ENCODE data around the gene KCND3. TPM values are rescaled to one million over a fixed set of nuclear protein-coding genes. Genes with fewer than 3 reads are reported as not detected.

The KCND3 gene
- under 0.01 TPM in 2 replicates for total RNA-seq

GRCh38 chr1:111989531-111990025 lies at the start of gene KCND3:
KCND3 (minus strand) TSS chr1:111989668.

GRCh38 chr1:111755331-111756123 lies 233.9 kb downstream of the KCND3 start, which contains the start of gene DDX20:
DDX20 (plus strand) TSS chr1:111755901; CDS start chr1:111755925, 24 bp downstream.

GRCh38 chr1:111739194-111739924 lies 250.1 kb downstream of the KCND3 start, which contains the start of gene INKA2:
INKA2 (minus strand) TSS chr1:111739395; CDS start chr1:111739242, 153 bp downstream.

Other genes starting within 250 kb of the KCND3 start
- 8.8 and 9.9 TPM in 2 replicates for gene DDX20, start 233.8 kb downstream of the KCND3 start, total RNA-seq